Measurements from ENCODE around the gene CUEDC1. TPM values are rescaled to one million over a fixed set of nuclear protein-coding genes. Genes with fewer than 3 reads are reported as not detected.
"Not testable (repeated sequence)": the region's sequence is repeated elsewhere in the genome, so short reads cannot be mapped to it uniquely, and the experiment has no call there.

The CUEDC1 gene
- total RNA-seq, 1 donor from 2014 or later: not detected

GRCh38 chr17:57982452-57983170 is 27.4 kb upstream of the CUEDC1 start:
- Mint-ChIP-seq H3K27me3 (ENCODE audit: insufficient read depth) (no peaks in the 10 kb centered on the region), H3K4me3 (no peak overlapping the region), H3K36me3 (ENCODE audit: low read depth) (peaks cover 52% of the 10 kb centered on the region), H3K27ac (no peak overlapping the region), H3K9me3 (no peaks in the 10 kb centered on the region), H3K4me1 (ENCODE audit: low read depth) (peaks cover 62% of the 10 kb centered on the region)
- DNase-seq (ENCODE audit: low spot score): no peak
- intact Hi-C loops (cut with micrococcal nuclease): no loop called here

- Mint-ChIP-seq H3K4me3 (no peak overlapping the region), H3K27me3 (ENCODE audit: insufficient read depth) (no peaks in the 10 kb centered on the region), H3K4me1 (ENCODE audit: low read depth) (peaks cover 48% of the 10 kb centered on the region), H3K9me3 (no peaks in the 10 kb centered on the region), H3K27ac (no peak overlapping the region), H3K36me3 (ENCODE audit: low read depth) (peaks cover 59% of the 10 kb centered on the region)
- DNase-seq (ENCODE audit: low spot score): no peak
- intact Hi-C loops (cut with micrococcal nuclease): no loop called here
These were observed 25.3 kb upstream of the CUEDC1 start for GRCh38 chr17:57980522-57980921.

GRCh38 chr17:57979076-57979475 is 23.9 kb upstream of the CUEDC1 start:
- Mint-ChIP-seq H3K27ac (no peak overlapping the region), H3K9me3 (no peaks in the 10 kb centered on the region), H3K36me3 (ENCODE audit: low read depth) (peaks cover 65% of the 10 kb centered on the region), H3K4me3 (no peak overlapping the region), H3K4me1 (ENCODE audit: low read depth) (peaks cover 33% of the 10 kb centered on the region), H3K27me3 (ENCODE audit: insufficient read depth) (no peaks in the 10 kb centered on the region)
- intact Hi-C loops (cut with micrococcal nuclease): no loop called here
- DNase-seq (ENCODE audit: low spot score): no peak

- Mint-ChIP-seq H3K27ac (no peak overlapping the region), H3K9me3 (no peaks in the 10 kb centered on the region), H3K4me1 (ENCODE audit: low read depth) (peaks cover 13% of the 10 kb centered on the region), H3K4me3 (no peak overlapping the region), H3K27me3 (ENCODE audit: insufficient read depth) (no peaks in the 10 kb centered on the region), H3K36me3 (ENCODE audit: low read depth) (peaks cover 51% of the 10 kb centered on the region)
- no peak for DNase-seq (ENCODE audit: low spot score)
- intact Hi-C loops (cut with micrococcal nuclease): no loop called here
These were observed 21.4 kb upstream of the CUEDC1 start for GRCh38 chr17:57976594-57976993.

- Mint-ChIP-seq H3K9me3 (no peaks in the 10 kb centered on the region), H3K27me3 (ENCODE audit: insufficient read depth) (no peaks in the 10 kb centered on the region), H3K36me3 (ENCODE audit: low read depth) (peaks cover 38% of the 10 kb centered on the region), H3K4me3 (no peak overlapping the region), H3K27ac (no peak overlapping the region), H3K4me1 (ENCODE audit: low read depth) (no peaks in the 10 kb centered on the region)
- no peak for DNase-seq (ENCODE audit: low spot score)
- intact Hi-C loops (cut with micrococcal nuclease): no loop called here
These were observed 19.8 kb upstream of the CUEDC1 start for GRCh38 chr17:57975044-57975443.

- H3K4me3 Mint-ChIP-seq; H3K27ac Mint-ChIP-seq; H3K4me1 Mint-ChIP-seq (ENCODE audit: low read depth); H3K27me3 Mint-ChIP-seq (ENCODE audit: insufficient read depth); H3K9me3 Mint-ChIP-seq; intact Hi-C loops (cut with micrococcal nuclease); DNase-seq (ENCODE audit: low spot score): not testable (repeated sequence)
- H3K36me3 Mint-ChIP-seq (ENCODE audit: low read depth): peaks cover 35% of the 10 kb centered on the region
These were observed 19.0 kb upstream of the CUEDC1 start for GRCh38 chr17:57974053-57974824.

- Mint-ChIP-seq H3K9me3 (no peaks in the 10 kb centered on the region), H3K27ac (no peak overlapping the region), H3K4me1 (ENCODE audit: low read depth) (no peaks in the 10 kb centered on the region), H3K36me3 (ENCODE audit: low read depth) (peaks cover 22% of the 10 kb centered on the region), H3K27me3 (ENCODE audit: insufficient read depth) (peaks cover 2% of the 10 kb centered on the region), H3K4me3 (no peak overlapping the region)
- intact Hi-C loops (cut with micrococcal nuclease): no loop called here
- DNase-seq (ENCODE audit: low spot score): no peak
These were observed 16.9 kb upstream of the CUEDC1 start for GRCh38 chr17:57972151-57972550.

GRCh38 chr17:57971572-57971971 is 16.4 kb upstream of the CUEDC1 start:
- Mint-ChIP-seq H3K9me3 (no peaks in the 10 kb centered on the region), H3K4me3 (no peak overlapping the region), H3K36me3 (ENCODE audit: low read depth) (peaks cover 17% of the 10 kb centered on the region), H3K4me1 (ENCODE audit: low read depth) (no peaks in the 10 kb centered on the region), H3K27me3 (ENCODE audit: insufficient read depth) (peaks cover 2% of the 10 kb centered on the region), H3K27ac (no peak overlapping the region)
- no peak for DNase-seq (ENCODE audit: low spot score)
- intact Hi-C loops (cut with micrococcal nuclease): no loop called here

- no peaks in the 10 kb centered on the region for H3K9me3 Mint-ChIP-seq
- intact Hi-C loops (cut with micrococcal nuclease): no loop called here
- no peak overlapping the region for H3K27ac Mint-ChIP-seq
- peaks cover 11% of the 10 kb centered on the region for H3K36me3 Mint-ChIP-seq (ENCODE audit: low read depth)
- no peaks in the 10 kb centered on the region for H3K4me1 Mint-ChIP-seq (ENCODE audit: low read depth)
- DNase-seq (ENCODE audit: low spot score): no peak
- peaks cover 2% of the 10 kb centered on the region for H3K27me3 Mint-ChIP-seq (ENCODE audit: insufficient read depth)
- H3K4me3 Mint-ChIP-seq: no peak overlapping the region
These were observed 15.5 kb upstream of the CUEDC1 start for GRCh38 chr17:57970710-57971109.

GRCh38 chr17:57968456-57968855 is 13.2 kb upstream of the CUEDC1 start:
- H3K27ac Mint-ChIP-seq: no peak overlapping the region
- H3K27me3 Mint-ChIP-seq (ENCODE audit: insufficient read depth): peaks cover 7% of the 10 kb centered on the region
- H3K36me3 Mint-ChIP-seq (ENCODE audit: low read depth): peaks cover 3% of the 10 kb centered on the region
- H3K9me3 Mint-ChIP-seq: no peaks in the 10 kb centered on the region
- intact Hi-C loops (cut with micrococcal nuclease): no loop called here
- H3K4me1 Mint-ChIP-seq (ENCODE audit: low read depth): no peaks in the 10 kb centered on the region
- H3K4me3 Mint-ChIP-seq: no peak overlapping the region
- no peak for DNase-seq (ENCODE audit: low spot score)

GRCh38 chr17:57966875-57967274 is 11.7 kb upstream of the CUEDC1 start:
- H3K4me3 Mint-ChIP-seq: no peak overlapping the region
- DNase-seq (ENCODE audit: low spot score): no peak
- H3K4me1 Mint-ChIP-seq (ENCODE audit: low read depth): no peaks in the 10 kb centered on the region
- H3K27ac Mint-ChIP-seq: no peak overlapping the region
- intact Hi-C loops (cut with micrococcal nuclease): no loop called here
- no peaks in the 10 kb centered on the region for H3K9me3 Mint-ChIP-seq
- H3K36me3 Mint-ChIP-seq (ENCODE audit: low read depth): no peaks in the 10 kb centered on the region
- H3K27me3 Mint-ChIP-seq (ENCODE audit: insufficient read depth): peaks cover 15% of the 10 kb centered on the region

- H3K27me3 Mint-ChIP-seq (ENCODE audit: insufficient read depth): peaks cover 17% of the 10 kb centered on the region
- no peaks in the 10 kb centered on the region for H3K9me3 Mint-ChIP-seq
- intact Hi-C loops (cut with micrococcal nuclease): no loop called here
- no peaks in the 10 kb centered on the region for H3K36me3 Mint-ChIP-seq (ENCODE audit: low read depth)
- H3K27ac Mint-ChIP-seq: no peak overlapping the region
- H3K4me3 Mint-ChIP-seq: no peak overlapping the region
- no peaks in the 10 kb centered on the region for H3K4me1 Mint-ChIP-seq (ENCODE audit: low read depth)
- DNase-seq (ENCODE audit: low spot score): no peak
These were observed 11.0 kb upstream of the CUEDC1 start for GRCh38 chr17:57966246-57966645.

- H3K4me1 Mint-ChIP-seq (ENCODE audit: low read depth): no peaks in the 10 kb centered on the region
- intact Hi-C loops (cut with micrococcal nuclease): no loop called here
- DNase-seq (ENCODE audit: low spot score): no peak
- H3K4me3 Mint-ChIP-seq: no peak overlapping the region
- H3K36me3 Mint-ChIP-seq (ENCODE audit: low read depth): no peaks in the 10 kb centered on the region
- H3K27me3 Mint-ChIP-seq (ENCODE audit: insufficient read depth): peaks cover 21% of the 10 kb centered on the region
- H3K9me3 Mint-ChIP-seq: no peaks in the 10 kb centered on the region
- no peak overlapping the region for H3K27ac Mint-ChIP-seq
These were observed 10.4 kb upstream of the CUEDC1 start for GRCh38 chr17:57965521-57966160.
